Activated naive CD8-positive, alpha-beta T cell treated with anti-CD3 and anti-CD28 coated beads, Interleukin-2, amount 50 U/mL, for 24 hours (primary cell): ENCODE data around the gene KTN1.
A peak's percentile ranks its signal among the peaks of the same experiment; 100 is the strongest.

Experiments used
- ATAC-seq: fragments of 150-1000 bp; cut with Tn5 transposase; one replicate; pipeline ENCODE4 v1.10.0; 2021
- DNase-seq: peaks from one replicate; pipeline ENCODE4 v3.0.0; 2021
- H3K27ac Mint-ChIP-seq: one replicate; pipeline ENCODE4 v1.8.0; 2021; ENCODE audit warnings: mild to moderate bottlenecking, mixed read lengths
- H3K27me3 Mint-ChIP-seq: one replicate; pipeline ENCODE4 v1.8.0; 2021; ENCODE audit warnings: mixed read lengths
- H3K36me3 Mint-ChIP-seq: one replicate; pipeline ENCODE4 v1.8.0; 2021; ENCODE audit warnings: low read depth, mixed read lengths
- H3K4me1 Mint-ChIP-seq: one replicate; pipeline ENCODE4 v1.8.0; 2021; ENCODE audit warnings: mixed read lengths
- H3K4me3 Mint-ChIP-seq: one replicate; pipeline ENCODE4 v1.8.0; 2021; ENCODE audit warnings: mild to moderate bottlenecking, moderate library complexity, mixed read lengths
- H3K9me3 Mint-ChIP-seq: one replicate; pipeline ENCODE4 v1.8.0; 2021; ENCODE audit warnings: mixed read lengths

Gene KTN1

DNA sequence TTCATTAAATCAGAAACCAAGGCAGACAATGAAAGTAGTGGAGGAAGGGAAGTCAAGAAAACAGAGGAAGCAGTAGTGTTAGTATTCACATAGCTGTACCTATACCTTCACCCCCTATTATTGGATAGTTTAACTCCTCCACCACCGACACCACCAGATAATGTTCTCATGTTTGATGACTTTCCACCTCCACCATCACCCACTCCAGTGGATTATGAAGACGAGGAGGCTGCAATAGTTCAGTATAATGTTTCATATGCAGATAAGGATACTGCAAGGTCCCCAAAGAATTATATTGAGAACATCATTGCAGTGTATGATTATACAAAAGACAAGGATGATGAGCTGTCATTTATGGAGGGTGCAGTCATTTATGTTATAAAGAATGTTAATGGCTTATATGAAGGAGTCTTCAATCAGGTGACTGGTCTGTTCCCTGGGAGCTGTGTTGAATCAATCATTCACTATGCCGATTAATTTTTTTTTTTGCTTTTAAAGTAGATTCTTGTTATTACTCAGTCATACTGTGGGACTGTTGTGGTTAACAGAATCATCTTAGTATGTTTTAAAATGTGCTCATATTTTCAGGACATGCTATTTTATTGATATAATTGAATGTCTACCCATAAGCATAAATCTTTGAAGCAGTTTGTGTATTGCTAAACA, 32.2 kb upstream of the KTN1 start:
- Mint-ChIP-seq H3K4me1 (no peaks in the 10 kb centered on the region), H3K36me3 (no peaks in the 10 kb centered on the region), H3K27ac (no peak overlapping the region), H3K4me3 (no peak overlapping the region), H3K27me3 (no peaks in the 10 kb centered on the region), H3K9me3 (no peaks in the 10 kb centered on the region)
- DNase-seq (no peak), ATAC-seq (no peak)

DNA sequence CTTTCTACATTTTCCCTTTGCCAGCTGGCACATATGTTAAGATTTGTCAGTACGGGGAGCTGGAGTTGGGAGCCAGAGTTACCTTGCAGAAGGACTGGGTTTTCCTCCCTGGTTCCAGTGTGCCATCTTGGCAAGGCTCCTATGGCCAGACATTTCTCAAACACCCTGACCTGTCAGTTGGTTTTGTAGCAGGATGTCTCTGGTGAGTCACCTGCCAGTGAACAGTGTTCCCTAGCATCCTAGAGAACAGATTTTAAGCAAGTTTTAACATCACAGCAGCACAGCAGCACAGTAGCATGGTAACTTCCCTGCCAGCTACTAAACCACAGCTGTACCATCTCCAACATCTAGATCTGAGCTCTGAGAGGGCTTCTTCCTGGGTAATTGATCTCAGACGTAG, 26.2 kb upstream of the KTN1 start:
- Mint-ChIP-seq H3K4me1 (no peaks in the 10 kb centered on the region), H3K9me3 (peaks cover 6% of the 10 kb centered on the region), H3K27me3 (no peaks in the 10 kb centered on the region), H3K27ac (no peak overlapping the region), H3K4me3 (no peak overlapping the region), H3K36me3 (peaks cover 2% of the 10 kb centered on the region)
- DNase-seq: no peak
- ATAC-seq: no peak

DNA sequence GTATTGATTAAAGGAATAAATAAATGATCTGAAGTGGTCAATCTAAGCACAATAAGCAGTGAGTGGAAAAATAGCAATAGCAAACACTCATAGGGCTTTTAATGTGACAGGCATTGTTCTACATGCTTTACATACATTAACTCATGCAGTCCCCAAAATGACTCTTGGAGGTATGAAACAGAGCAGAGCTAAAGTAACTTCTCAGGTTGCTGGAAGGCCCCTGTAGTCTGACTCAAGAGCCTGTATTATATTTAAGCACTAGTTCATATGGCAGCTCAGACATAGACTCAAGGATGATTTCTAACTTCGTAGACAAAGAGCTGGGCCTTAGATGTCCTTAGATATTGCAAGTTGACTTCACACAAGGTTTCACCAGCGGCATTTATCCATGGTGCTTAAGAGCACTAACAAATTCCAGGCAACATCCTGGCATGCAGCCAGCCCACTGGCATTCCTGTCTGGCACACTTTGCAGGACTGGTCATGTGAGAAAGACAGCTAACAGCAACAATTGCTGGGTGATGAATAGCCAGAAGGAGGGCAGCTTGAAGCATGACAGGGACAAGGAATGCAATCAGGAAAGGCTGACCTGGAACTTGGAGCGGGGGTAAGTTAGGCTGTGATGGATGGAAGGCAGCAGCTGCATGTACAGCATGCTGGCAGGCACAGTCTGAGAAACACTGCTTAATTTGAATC, 22.9 kb upstream of the KTN1 start:
- no peaks in the 10 kb centered on the region for H3K4me1 Mint-ChIP-seq
- peaks cover 6% of the 10 kb centered on the region for H3K9me3 Mint-ChIP-seq
- no peak for DNase-seq

DNA sequence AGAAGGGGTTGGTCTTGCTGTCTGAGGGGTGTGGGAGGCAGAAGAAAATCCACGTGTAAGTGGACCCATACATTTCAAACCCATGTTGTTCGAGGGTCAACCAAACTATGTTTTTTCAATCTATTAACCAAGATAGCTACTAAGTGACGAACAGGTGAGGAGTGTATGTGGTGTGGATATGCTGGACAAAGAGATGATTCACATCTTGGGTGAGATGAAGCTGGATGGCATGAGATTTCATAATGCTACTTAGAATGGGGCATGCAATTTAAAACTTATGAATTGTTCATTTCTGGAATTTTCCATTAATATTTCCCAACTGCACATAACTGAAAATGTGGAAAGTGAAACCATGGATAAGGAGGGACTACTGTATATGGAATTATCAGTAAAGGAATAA, 17.9 kb upstream of the KTN1 start:
- no peak overlapping the region for H3K27ac Mint-ChIP-seq
- no peak for DNase-seq
- H3K9me3 Mint-ChIP-seq: no peaks in the 10 kb centered on the region
- H3K4me1 Mint-ChIP-seq: no peaks in the 10 kb centered on the region
- peaks cover 2% of the 10 kb centered on the region for H3K36me3 Mint-ChIP-seq
- no peak overlapping the region for H3K4me3 Mint-ChIP-seq
- ATAC-seq: no peak
- H3K27me3 Mint-ChIP-seq: no peaks in the 10 kb centered on the region

More for the DNA sequence above, 22.9 kb upstream of the KTN1 start:
- no peak for ATAC-seq
- Mint-ChIP-seq H3K36me3 (peaks cover 2% of the 10 kb centered on the region), H3K27ac (no peak overlapping the region), H3K27me3 (no peaks in the 10 kb centered on the region), H3K4me3 (no peak overlapping the region)

DNA sequence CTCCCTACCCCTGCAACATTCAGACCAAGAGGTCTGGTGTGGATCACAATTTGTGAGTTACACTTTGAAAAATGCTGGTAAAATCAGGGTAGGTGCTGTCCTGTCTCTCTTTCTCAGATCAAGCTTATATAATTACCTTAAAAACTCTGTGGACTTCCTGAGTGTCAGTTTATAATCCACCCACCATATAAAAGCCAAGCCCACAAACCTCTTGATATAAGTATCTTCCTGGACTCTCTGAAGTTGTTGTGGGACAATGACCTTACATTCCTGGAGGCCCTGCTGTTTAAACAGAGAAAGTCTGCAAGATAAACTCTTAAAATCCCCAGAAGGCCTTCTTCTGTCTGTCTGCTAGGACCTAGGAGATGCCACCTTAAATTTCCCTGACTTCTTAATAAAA, 11.4 kb upstream of the KTN1 start:
- Mint-ChIP-seq H3K9me3 (no peaks in the 10 kb centered on the region), H3K4me1 (no peaks in the 10 kb centered on the region)

DNA sequence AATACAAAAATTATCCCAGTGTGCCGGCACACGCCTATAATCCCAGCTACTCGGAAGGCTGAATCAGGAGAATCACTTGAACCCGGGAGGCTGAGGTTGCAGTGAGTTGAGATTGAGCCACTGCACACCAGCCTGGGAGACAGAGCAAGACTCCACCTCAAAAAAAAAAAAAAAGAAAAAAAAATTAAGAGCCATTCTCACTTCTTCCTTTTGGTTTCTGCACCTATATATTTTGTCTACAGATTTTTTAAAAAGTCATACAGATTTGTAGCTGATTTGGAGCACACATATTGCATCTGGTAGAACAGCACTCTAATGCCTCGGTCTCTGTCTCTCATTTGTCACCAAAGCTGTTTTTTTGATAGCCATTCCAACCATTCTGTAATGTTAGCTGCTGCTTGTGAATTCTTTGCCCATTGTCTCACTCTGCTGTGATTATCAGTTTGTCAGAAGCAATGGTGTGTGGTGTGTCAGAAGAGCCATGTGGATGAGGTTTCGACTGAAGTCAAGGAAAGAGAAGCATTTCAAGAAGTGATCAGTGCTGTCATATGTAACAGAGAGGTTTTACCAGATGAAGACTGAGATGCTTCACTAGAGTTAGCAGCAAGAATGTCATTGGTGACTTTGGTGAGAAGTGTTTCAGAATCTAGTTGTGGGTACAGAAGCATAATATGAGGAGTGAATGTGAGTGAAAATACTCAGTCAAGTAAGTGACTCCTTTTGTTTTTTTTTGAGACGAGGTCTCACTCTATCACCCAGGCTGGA, 8.7 kb upstream of the KTN1 start:
- no peak overlapping the region for H3K4me3 Mint-ChIP-seq
- no peak overlapping the region for H3K27ac Mint-ChIP-seq
- H3K27me3 Mint-ChIP-seq: peaks cover 2% of the 10 kb centered on the region
- no peaks in the 10 kb centered on the region for H3K36me3 Mint-ChIP-seq
- H3K9me3 Mint-ChIP-seq: no peaks in the 10 kb centered on the region
- no peak for DNase-seq
- H3K4me1 Mint-ChIP-seq: no peaks in the 10 kb centered on the region
- no peak for ATAC-seq

More for the DNA sequence above, 11.4 kb upstream of the KTN1 start:
- Mint-ChIP-seq H3K27me3 (peaks cover 2% of the 10 kb centered on the region), H3K4me3 (no peak overlapping the region), H3K36me3 (no peaks in the 10 kb centered on the region), H3K27ac (no peak overlapping the region)
- DNase-seq (no peak), ATAC-seq (no peak)

DNA sequence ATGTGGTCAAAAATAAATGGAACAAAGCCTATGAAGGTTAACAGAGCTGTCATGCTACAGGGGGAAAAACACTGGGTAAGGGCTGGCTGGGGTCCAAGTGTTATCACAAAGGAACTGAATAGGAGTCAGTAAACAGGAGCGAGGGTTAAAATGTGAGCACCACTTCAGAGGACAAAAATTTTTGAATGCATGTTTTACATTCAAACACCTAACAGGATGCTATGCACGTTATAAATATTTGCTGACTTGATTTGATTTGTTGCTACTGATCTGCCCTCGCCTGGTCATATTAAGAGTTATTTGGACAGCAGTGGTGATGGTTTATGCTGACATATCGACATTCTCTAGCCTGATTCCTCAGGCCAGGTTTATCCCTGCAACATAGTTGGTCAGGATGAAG, 7.4 kb upstream of the KTN1 start:
- DNase-seq: no peak
- peaks cover 8% of the 10 kb centered on the region for H3K4me1 Mint-ChIP-seq
- no peaks in the 10 kb centered on the region for H3K9me3 Mint-ChIP-seq
- H3K27ac Mint-ChIP-seq: no peak overlapping the region
- peaks cover 2% of the 10 kb centered on the region for H3K27me3 Mint-ChIP-seq
- H3K36me3 Mint-ChIP-seq: no peaks in the 10 kb centered on the region
- ATAC-seq: no peak
- H3K4me3 Mint-ChIP-seq: no peak overlapping the region

DNA sequence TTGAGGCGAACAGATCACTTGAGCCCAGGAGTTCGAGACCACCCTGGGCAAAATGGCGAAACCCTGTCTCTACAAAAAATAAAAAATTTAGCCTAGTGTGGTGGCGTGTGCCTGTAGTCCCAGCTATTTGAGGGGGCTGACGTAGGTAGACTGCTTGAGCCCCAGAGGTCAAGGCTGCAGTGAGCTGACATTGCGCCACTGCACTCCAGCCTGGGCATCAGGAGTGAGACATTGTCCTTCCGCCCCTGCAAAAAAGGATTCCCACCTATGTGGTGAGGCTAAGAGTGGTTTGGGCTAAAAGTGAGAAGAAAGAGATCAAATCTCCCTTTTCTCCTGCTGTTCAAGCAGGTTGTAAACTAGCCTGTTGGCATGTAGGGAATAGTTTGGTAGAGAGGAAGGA, 5.0 kb upstream of the KTN1 start:
- H3K4me3 Mint-ChIP-seq: no peak overlapping the region
- H3K36me3 Mint-ChIP-seq: no peaks in the 10 kb centered on the region
- DNase-seq: no peak
- no peak for ATAC-seq
- peaks cover 24% of the 10 kb centered on the region for H3K4me1 Mint-ChIP-seq
- no peaks in the 10 kb centered on the region for H3K9me3 Mint-ChIP-seq
- H3K27me3 Mint-ChIP-seq: peaks cover 2% of the 10 kb centered on the region
- H3K27ac Mint-ChIP-seq: no peak overlapping the region

DNA sequence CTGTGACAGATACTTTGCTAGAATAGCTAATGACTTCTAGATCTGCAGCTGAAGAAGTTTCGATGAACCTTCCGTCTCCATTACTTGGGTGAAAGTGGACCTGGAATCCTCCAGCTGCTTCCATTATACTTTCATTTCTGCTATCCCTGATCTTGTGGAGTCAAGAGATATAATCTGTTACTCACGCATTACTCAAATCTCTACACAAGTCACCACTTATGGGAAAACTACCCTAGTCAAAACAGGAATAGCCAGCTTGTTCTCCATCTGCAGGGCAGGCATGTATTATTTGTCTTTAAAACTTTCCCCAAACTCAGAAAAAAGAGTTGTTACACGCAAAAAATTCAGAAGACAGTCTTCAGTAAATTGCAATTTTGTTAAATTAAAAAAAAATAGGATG, 2.8 kb upstream of the KTN1 start:
- H3K4me1 Mint-ChIP-seq: peaks cover 34% of the 10 kb centered on the region
- peaks cover 3% of the 10 kb centered on the region for H3K36me3 Mint-ChIP-seq
- no peaks in the 10 kb centered on the region for H3K27me3 Mint-ChIP-seq
- DNase-seq (no peak), ATAC-seq (no peak)
- no peaks in the 10 kb centered on the region for H3K9me3 Mint-ChIP-seq
- no peak overlapping the region for H3K4me3 Mint-ChIP-seq
- no peak overlapping the region for H3K27ac Mint-ChIP-seq

DNA sequence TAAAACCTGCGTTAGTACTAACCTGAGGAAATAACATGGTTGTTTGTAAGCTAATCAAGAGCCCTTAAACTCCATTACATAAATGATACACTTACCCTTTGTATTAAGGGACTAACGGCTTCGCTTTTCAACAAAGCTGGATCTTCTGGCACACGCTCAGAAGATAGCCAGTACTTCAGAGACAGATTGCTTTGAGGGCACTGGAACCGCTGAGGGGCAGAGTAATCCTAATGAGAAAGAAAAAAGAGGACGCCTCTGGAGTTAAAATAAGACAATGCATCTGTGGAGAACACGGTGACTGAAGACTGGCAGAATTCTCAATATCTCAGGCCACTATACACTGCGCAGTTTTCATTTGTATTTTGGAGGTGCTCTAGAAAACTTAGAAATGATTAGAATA, 1.5 kb upstream of the KTN1 start:
- H3K27ac Mint-ChIP-seq: no peak overlapping the region
- no peak for ATAC-seq
- H3K27me3 Mint-ChIP-seq: no peaks in the 10 kb centered on the region
- DNase-seq: no peak
- peaks cover 3% of the 10 kb centered on the region for H3K36me3 Mint-ChIP-seq
- peaks cover 34% of the 10 kb centered on the region for H3K4me1 Mint-ChIP-seq
- peak overlapping the region; percentile 87 for H3K4me3 Mint-ChIP-seq
- no peaks in the 10 kb centered on the region for H3K9me3 Mint-ChIP-seq

DNA sequence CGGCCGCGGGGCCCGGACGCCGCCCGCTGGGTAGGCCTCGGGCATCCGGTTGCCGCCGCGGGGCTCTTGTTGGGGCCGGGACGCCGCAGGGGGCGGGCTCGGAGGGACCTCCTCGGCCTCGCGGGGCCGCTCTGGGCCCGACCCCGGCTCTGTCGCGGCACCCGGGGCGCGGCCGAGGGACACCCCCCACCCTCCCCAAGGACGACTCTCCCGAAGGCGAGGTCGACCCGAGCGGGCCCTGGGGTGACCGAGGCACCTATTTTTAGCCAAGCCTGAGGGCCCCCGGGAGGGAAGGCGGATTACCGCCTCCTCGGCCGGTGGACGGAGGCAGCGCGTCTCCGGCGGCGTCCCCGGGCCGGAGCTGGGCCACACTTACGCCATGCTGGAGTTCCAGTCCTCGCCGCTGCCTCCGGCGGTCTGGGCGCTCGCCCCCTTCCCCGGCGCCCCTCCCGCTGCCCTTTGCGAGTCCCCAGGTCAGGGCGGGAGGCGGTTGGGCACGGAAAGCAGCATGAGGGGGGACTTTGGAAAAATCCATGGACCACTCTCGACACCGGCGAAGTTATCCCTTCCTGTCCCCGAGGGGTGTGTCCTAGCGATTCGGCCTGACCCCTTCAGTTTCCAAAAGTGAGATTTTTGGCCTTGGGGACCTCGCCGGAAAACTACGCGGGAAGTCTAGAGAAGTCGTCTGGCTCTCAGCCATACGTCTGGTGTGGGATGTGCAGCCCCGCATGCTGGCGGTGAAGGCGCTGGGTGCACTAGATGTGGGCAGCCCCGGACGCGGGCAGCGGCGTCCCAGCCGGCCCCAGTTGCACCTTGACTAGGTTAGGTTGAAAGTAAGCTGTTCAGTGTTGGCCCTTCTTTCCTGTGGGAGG, 699 bp downstream of the KTN1 start:
- ATAC-seq: peak; percentile 59
- Mint-ChIP-seq H3K4me1 (peaks cover 40% of the 10 kb centered on the region), H3K36me3 (peaks cover 3% of the 10 kb centered on the region), H3K4me3 (peak overlapping the region; percentile 88), H3K27me3 (no peaks in the 10 kb centered on the region), H3K9me3 (no peaks in the 10 kb centered on the region), H3K27ac (peak overlapping the region; percentile 75)
- peak; percentile 58 for DNase-seq

DNA sequence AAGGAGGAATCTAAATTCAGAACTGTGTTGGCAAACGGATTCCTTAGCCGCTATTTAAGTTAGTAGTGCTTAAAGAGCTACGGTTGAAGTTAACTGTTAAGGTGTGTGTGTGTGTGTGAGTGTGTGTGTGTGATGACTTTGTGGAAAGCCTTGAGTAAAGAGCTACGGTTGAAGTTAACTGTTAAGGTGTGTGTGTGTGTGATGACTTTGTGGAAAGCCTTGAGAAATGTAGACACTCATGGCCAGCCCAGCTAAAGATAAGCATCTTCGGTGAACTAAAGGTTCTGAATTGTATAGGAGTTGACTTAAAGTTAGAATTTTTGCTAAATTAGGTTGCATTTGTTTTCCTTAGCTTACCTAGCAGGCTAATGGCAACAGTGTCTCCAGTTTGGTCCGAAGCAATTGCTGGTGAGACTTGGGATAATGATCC, 1.4 kb downstream of the KTN1 start:
- peaks cover 47% of the 10 kb centered on the region for H3K4me1 Mint-ChIP-seq
- peaks cover 3% of the 10 kb centered on the region for H3K36me3 Mint-ChIP-seq
- DNase-seq (no peak), ATAC-seq (peak; percentile 3)
- peak overlapping the region; percentile 75 for H3K27ac Mint-ChIP-seq
- H3K27me3 Mint-ChIP-seq: no peaks in the 10 kb centered on the region
- no peaks in the 10 kb centered on the region for H3K9me3 Mint-ChIP-seq
- peak overlapping the region; percentile 88 for H3K4me3 Mint-ChIP-seq

DNA sequence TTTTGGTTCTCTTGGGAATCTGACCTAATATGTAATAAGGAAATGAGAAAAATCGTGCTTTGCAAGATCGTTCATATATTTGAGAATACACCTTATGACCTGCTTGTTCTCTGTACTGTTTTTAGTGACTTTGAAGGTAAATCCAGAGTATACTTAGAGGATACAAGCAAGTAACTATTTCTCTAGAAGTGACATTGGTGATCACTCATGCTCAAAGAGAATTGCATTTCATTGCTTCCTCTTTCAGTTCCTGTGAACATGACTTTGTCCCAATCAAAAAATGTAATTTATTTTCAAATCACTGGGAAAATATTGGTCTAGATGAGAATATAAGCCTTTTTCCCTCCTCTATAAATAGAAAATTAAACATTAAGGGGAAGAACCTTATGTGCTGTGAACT, 2.7 kb downstream of the KTN1 start:
- ATAC-seq: no peak
- H3K36me3 Mint-ChIP-seq: peaks cover 3% of the 10 kb centered on the region
- peaks cover 53% of the 10 kb centered on the region for H3K4me1 Mint-ChIP-seq
- H3K27me3 Mint-ChIP-seq: no peaks in the 10 kb centered on the region
- no peak for DNase-seq
- H3K27ac Mint-ChIP-seq: peak overlapping the region; percentile 46
- peak overlapping the region; percentile 50 for H3K4me3 Mint-ChIP-seq
- H3K9me3 Mint-ChIP-seq: no peaks in the 10 kb centered on the region

DNA sequence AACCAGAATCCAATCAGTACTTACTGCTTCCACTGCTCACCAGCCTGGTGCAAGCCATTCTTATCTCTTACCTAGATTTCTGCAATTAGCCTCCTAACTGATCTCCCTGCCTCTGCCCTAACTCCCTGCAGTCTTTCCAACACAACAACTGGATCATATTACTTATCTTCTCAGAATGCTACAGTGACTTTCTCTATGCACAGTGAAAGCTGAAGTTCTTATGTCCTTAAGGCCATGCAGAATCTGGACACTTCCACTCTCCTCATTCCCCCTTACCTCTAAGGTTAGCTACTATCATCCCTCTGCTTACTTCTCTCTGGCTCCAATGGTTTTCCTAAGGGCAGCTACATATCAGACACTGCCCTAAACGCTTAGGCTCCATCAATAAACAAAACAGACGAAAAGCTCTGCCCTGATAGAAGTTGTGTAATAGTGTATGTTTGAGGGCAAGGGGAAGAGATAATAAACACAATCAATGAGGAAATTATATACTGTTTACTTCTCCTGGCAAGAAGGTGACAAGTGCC, 4.0 kb downstream of the KTN1 start:
- no peak overlapping the region for H3K4me3 Mint-ChIP-seq
- ATAC-seq (no peak), DNase-seq (no peak)
- H3K4me1 Mint-ChIP-seq: peaks cover 55% of the 10 kb centered on the region
- no peak overlapping the region for H3K27ac Mint-ChIP-seq
- peaks cover 3% of the 10 kb centered on the region for H3K36me3 Mint-ChIP-seq
- H3K27me3 Mint-ChIP-seq: no peaks in the 10 kb centered on the region
- no peaks in the 10 kb centered on the region for H3K9me3 Mint-ChIP-seq
